ENCODE data around the gene PYGL.
"Not testable (repeated sequence)": the region's sequence is repeated elsewhere in the genome, so short reads cannot be mapped to it uniquely, and the experiment has no call there.

Gene PYGL

GRCh38 chr14:50953502-50953901, 9.2 kb upstream of the PYGL start:
- H3K27ac ChIP-seq = no peak overlapping the region
- no peak for TF ChIP-seq ZFX (IDR thresholded peaks at IDR 0.05; ENCODE audit: borderline replicate concordance)
- TF ChIP-seq, protein P1, sequence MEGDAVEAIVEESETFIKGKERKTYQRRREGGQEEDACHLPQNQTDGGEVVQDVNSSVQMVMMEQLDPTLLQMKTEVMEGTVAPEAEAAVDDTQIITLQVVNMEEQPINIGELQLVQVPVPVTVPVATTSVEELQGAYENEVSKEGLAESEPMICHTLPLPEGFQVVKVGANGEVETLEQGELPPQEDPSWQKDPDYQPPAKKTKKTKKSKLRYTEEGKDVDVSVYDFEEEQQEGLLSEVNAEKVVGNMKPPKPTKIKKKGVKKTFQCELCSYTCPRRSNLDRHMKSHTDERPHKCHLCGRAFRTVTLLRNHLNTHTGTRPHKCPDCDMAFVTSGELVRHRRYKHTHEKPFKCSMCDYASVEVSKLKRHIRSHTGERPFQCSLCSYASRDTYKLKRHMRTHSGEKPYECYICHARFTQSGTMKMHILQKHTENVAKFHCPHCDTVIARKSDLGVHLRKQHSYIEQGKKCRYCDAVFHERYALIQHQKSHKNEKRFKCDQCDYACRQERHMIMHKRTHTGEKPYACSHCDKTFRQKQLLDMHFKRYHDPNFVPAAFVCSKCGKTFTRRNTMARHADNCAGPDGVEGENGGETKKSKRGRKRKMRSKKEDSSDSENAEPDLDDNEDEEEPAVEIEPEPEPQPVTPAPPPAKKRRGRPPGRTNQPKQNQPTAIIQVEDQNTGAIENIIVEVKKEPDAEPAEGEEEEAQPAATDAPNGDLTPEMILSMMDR (IDR thresholded peaks at IDR 0.05) = no peak

DNA sequence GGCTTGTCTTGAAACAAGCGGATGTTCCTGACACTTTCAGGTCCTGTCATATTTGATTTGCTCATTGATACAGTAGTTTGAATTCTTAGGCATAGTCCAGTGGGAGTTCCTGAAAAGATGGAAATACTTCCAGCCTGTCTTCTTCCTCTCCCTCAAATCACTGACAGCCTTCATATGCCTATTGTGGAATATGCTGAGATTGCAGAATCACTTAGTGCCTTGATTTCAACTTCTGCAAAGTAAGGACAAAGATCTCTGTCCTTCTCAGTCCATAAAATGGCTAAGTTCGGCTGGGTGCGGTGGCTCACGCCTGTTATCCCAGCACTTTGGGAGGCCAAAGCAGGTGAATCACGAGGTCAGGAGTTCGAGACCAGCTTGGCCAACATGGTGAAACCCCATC, 6.7 kb upstream of the PYGL start:
- TF ChIP-seq ZFX (IDR thresholded peaks at IDR 0.05; ENCODE audit: borderline replicate concordance) = no peak

DNA sequence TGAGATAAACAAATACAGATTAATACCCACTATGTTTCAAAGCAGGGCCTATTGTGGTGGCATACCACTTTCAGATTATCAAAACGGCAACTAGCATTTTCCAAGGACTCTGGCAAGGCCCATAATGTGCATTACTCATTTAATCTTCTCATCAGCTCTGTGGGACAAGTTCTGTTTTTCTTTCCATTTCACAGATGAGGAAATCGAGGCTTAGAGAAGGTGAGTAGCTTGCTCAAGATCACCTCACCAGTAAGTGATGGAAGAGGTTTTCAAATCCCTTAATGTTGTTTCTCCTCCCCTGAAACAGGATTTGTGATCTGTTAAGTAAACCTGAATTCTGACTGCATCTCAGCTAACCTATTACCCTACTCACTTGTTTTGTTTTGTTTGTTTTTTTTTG, 3.9 kb upstream of the PYGL start:
- TF ChIP-seq, protein P1 (IDR thresholded peaks at IDR 0.05) = no peak

More for the DNA sequence above, 6.7 kb upstream of the PYGL start:
- no peak overlapping the region for H3K27ac ChIP-seq

DNA sequence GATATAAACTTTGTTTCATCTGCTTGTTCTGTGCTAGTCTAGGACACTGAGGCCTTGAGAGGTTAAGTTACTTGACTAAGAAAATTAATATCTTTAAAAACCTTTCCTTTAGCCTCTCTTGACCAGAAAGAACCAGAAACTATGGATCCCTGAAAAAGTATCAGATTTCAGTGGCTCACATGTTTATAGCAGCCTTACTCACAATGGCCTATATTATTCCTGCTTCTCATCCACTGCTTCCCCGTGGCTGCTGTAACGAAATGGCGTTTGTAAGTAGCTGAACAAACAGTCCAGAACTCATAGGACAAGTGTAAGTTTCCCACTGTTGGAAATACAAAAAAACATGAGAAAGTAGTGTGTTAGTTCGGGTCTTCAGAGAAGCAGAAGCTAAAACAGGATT, 3.2 kb upstream of the PYGL start:
- no peak overlapping the region for H3K27ac ChIP-seq
- no peak for TF ChIP-seq ZFX (IDR thresholded peaks at IDR 0.05; ENCODE audit: borderline replicate concordance)
- TF ChIP-seq, protein P1 (IDR thresholded peaks at IDR 0.05) = no peak

More for the DNA sequence above, 3.9 kb upstream of the PYGL start:
- H3K27ac ChIP-seq = no peak overlapping the region

- TF ChIP-seq ZFX (IDR thresholded peaks at IDR 0.05; ENCODE audit: borderline replicate concordance) = no peak
- TF ChIP-seq, protein P1 (IDR thresholded peaks at IDR 0.05) = no peak
- H3K27ac ChIP-seq = no peak overlapping the region
Measured at GRCh38 chr14:50946234-50946935, 2.1 kb upstream of the PYGL start.

DNA sequence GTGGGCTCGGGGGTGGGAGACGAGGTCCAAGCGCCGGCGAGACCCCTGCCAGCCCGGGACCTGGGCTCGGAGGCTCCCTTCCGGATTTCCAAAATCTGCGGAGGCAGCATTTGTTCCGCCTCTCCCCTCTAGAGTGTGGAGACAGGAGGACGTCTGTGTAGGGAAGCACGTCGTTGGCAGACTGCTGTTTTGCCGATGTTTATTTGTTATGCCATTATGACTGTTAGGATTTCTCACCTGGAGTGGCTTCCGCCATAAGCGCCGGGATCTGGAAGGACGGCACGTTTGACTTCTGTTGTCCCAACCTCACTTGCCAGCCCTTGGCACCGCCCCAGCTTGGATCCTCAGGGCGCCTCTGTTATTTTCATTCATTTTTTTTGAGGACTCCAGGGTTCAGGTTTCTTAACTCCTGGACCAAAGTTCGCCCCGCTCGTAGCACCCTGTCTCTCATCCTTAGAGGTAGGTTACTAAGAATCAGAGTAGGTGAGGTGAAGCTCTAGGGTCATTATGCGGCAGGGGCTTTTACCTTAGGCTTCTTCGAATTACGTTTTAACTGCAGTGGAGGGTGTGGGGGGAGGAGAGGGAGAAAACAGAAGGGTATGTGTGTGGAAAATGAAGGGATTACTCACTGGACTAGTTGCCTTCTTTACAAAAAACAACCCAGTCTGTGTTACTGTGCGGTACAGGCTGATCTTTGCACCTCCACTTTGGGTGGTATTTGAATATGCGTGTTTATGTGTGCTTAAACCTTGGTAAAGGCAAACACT, 547 bp upstream of the PYGL start:
- no peak for TF ChIP-seq ZFX (IDR thresholded peaks at IDR 0.05; ENCODE audit: borderline replicate concordance)
- TF ChIP-seq, protein P1 (IDR thresholded peaks at IDR 0.05) = no peak
- peak overlapping the region; percentile 70 for H3K27ac ChIP-seq

DNA sequence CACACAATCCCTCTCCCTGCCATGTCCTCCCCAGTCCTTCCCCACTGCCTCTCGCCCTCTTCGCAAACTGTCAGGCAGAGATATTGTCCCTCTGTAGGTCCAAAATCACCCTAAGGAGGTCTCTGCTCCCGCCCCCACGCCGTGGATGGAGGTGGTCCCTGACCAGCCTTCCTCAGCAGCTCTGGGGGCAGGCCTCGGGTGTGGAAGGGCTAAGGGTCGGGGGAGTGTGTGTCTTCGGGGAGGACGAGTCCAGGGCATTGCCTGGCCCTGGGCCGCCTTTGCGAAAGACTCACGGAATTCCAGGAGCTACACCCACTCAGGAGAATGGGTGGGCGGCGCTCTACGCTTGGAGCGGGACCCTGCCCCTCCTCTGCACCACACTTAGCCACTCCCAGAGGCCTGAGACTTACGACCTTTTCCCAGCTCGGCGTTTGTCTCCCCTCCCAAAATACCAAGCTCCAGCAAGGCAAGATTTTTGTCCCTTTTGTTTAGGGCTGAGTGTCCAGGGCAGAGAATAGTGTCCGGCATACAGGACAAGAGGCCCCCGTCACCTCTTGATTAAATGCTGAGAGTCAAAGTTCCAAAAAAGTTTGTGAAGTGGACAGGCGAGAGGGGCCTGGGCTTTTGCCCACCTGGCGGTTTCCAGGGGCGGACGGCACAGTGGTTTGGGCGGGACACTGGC, 881 bp downstream of the PYGL start:
- no peak for TF ChIP-seq ZFX (IDR thresholded peaks at IDR 0.05; ENCODE audit: borderline replicate concordance)
- TF ChIP-seq, protein P1 (IDR thresholded peaks at IDR 0.05) = no peak
- no peak overlapping the region for H3K27ac ChIP-seq

- not testable (repeated sequence) for H3K27ac ChIP-seq
Measured at GRCh38 chr14:50941638-50942037, 2.6 kb downstream of the PYGL start.
